Uterus (tissue), 2 donors: Measurements from ENCODE around the gene MPP1.

Experiments used
- CTCF ChIP-seq, 4 experiments: fragments of 200-600 bp in 2 of 4; fragments of 450-650 bp in 2 of 4; sonication (generic) in 2 of 4; IDR thresholded peaks; one replicate each; pipeline ENCODE4 v1.5.1; 2016 to 2019; ENCODE audit warnings: antibody characterized with exemption in 4 of 4, mild to moderate bottlenecking in 2 of 4, moderate library complexity in 1 of 4
- POLR2A ChIP-seq, 2 donors: fragments of 450-650 bp; IDR thresholded peaks; one replicate each; pipeline ENCODE4 v1.6.1; 2016; ENCODE audit warnings: antibody characterized with exemption in 2 of 2, mild to moderate bottlenecking in 1 of 2, moderate library complexity in 1 of 2

DNA sequence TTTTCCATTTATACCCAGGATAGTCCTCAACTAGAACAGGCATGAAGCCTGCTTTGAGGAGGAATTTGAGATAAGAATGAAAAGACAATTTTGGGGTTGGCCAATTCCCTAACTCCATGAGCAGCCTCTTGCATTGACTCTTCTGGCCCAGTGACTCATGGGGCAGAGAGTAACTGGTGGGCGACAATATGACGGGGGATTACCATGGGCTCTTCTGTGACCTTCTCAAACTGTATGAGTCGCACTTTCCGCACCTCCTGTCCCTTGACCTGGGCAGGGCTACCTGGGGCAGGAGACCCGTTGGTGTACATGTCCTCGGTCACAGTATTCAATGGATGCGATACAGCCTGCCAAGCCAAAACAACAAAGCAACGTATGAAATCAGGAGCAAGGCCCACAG lies 13.3 kb downstream of the MPP1 start:
- TF ChIP-seq CTCF (IDR thresholded peaks at IDR 0.05) (no peak), POLR2A (IDR thresholded peaks at IDR 0.05) (no peak)
